Hindlimb muscle (tissue), 1 donor: ENCODE results near the gene KMT5C. TPM values are rescaled to one million over a fixed set of nuclear protein-coding genes. Genes with fewer than 3 reads are reported as not detected.

ENCODE experiments used
- DNase-seq: peaks from one replicate; pipeline ENCODE4 v3.0.0-alpha.2; 2013
- polyA plus RNA-seq: library from polyadenylated mRNA; unstranded; fragments of 120-200 nt; gene quantifications from one replicate; pipeline ENCODE4 v1.2.1, GENCODE V29; 2013; ENCODE audit not compliant: insufficient read length

Gene KMT5C
- polyA plus RNA-seq, result 26.8 TPM

DNA sequence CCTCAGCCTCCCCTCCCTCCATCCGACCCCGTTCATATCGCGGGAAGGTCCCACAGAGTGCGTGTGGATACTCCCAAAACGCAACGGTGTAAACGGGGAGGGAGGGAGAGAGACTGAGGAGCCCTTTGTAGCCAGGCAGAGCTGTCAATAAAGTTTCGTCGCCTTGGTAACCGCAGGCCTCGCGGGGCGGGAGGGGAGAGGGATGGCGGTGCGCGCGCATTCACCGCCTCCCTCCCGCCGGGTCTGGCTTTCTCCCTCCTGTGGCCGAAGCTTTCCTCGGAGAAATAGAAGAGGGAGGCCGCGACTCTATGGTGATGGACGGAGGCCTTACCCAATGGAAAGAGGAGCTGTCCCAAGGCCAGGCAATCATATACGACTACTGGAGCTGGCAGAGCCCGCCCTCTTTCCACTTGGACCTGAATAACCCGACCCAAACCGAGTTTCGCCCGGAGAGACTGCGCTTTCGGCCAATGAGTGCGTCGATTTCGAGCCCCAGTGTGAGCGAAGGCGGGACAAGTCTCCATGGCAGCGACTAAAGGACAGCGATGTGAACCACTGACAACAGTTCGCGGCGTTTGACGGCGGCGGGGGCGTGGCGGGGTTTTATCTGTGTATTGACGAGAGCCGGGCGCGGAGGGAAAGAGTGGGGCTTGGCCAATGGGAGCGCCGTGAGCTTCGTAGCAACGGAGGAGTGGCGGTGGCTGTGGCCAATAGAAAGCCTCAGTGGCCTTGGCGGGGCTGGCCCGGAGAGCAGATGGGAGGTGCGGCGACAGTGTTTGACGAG, at the start of gene KMT5C:
Gene KMT5C, plus strand, starts transcription at position 772 of the 784 bp plus-strand sequence. CDS start 2,061 bp downstream, outside the sequence.
- peak; percentile 100 for DNase-seq

DNA sequence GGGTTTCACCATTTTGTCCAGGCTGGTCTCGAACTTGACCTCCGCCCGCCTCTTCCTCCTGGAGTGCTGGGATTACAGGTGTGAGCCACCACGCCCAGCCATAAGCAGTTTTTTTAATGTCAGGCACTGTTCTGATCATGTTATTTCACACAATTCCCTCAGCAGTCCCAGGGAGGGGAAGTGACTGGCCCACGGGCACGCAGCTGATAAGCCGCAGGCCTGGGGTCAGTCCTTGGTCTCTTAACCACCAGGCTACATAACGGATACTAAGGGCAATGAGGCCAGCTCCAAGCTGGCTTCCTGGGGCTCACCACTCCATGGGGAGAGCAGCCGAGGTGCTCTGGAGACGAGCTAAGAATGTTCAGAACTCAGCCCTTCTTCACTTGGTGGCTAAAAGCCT, 42.4 kb upstream of the KMT5C start:
- DNase-seq, result no peak

DNA sequence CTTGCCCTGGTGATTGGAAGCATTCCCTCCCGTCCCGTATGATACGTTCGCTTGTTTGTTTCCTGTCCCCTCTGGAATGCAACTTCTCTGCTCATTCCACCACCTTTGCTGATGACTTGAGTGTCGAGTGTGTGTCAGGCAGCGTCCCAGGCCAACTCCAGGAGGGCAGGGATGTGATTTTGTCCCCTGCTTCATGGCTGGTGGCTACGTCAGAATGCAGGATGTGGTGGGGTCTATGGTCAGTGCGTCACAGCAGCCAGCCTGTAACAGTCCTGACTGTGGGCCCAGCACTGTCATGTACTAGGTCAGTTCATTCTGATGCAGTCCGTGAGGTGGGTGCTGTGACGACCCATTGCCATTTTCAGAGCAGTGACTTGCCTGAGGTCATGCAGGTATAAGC, 39.7 kb upstream of the KMT5C start:
- DNase-seq, result no peak

DNA sequence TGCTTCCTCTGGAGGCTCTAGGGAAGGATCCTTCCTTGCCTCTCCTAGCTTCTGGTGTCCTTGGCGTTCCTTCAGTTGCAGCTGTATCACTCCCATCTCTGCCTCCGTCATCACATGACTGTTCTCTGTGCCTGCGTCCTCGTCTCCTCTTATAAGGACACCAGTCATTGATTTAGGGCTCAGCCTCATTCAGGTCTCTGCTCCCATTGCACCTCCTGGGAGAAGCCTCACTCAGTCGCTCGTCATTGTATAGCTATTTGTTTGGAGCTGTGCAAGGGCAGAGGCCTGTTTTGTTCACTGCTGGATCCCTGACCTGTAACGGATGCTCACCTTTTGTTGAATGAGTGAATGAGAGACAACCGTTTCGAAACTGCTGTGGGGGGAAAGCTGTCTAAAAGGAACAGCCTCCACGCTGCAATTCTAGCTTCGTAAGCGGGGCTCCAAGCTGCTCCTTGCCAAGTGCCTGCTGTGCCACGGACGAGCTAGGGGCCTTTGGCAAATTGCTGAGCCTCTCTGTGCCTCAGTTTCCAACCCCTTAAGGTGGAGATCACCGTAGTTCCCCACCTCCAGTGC, 38.7 kb upstream of the KMT5C start:
- no peak for DNase-seq

DNA sequence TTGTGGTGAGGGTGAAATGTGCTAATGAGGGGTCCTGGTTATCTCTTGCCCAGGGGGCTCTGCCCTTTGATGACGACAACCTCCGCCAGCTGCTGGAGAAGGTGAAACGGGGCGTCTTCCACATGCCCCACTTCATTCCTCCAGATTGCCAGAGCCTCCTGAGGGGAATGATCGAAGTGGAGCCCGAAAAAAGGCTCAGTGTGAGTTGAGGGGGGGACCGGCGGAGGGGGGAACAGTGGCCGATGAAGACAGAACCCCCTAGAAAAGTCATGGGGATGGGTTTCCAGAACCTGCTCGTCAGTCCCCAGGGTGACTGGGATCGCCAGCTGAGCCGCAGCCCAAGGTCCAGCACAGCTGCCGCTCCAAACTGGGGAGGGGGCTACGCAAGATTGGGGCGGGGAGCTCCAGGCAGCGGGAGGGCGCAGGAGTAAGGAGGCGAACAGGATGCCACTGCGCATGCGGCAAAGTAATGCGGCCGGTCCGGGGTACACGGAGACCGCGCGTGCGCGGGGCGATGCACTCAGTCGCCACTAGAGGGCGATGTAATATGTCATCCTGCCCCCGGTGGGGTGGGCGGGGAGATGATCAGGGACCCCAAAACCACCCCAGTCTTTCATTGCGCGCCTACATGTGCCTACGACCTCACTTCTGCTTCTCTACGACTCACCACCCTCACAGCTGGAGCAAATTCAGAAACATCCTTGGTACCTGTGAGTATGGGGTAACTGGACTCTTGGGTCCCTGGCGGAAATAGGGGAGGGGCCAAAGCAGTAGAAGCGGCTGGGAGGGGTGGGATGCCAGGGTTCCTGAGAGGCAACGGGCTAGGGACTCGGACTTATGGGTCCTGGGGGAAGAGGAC, 38.0 kb upstream of the KMT5C start:
- DNase-seq, result peak; percentile 85

DNA sequence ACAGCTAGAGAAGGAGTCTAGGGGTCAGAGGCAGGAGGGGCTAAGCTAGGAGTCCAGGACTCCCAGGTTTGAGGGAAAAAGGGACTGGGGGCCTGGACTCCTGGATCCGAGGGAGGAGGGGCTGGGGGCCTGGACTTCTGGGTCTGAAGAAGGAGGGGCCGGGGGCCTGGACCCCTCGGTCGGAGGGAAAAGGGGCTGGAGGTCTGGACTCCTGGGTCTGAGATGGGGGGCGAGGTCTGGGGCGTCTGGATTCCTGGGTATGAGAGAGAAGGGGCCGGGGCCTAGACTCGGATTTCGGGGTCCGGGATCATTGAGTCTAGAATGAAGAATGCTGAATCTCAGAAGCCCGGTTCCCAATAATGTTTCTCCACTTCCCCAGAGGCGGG, 37.4 kb upstream of the KMT5C start:
- DNase-seq, result no peak

DNA sequence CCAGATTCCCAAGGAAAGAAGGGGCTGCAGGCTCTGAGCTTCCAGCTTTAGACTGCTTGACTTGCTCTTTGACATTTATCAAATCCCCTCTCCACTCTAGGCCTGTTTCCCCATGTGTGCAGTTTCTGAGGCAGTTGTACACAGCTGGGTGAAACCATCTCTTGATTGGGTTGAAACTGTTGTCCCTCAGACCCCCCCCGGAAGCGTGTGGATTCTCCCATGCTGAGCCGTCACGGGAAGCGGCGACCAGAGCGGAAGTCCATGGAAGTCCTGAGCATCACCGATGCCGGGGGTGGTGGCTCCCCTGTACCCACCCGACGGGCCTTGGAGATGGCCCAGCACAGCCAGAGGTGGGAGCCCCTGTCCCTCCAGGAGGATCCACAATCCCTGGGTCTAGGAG, 36.2 kb upstream of the KMT5C start:
- DNase-seq, result no peak

DNA sequence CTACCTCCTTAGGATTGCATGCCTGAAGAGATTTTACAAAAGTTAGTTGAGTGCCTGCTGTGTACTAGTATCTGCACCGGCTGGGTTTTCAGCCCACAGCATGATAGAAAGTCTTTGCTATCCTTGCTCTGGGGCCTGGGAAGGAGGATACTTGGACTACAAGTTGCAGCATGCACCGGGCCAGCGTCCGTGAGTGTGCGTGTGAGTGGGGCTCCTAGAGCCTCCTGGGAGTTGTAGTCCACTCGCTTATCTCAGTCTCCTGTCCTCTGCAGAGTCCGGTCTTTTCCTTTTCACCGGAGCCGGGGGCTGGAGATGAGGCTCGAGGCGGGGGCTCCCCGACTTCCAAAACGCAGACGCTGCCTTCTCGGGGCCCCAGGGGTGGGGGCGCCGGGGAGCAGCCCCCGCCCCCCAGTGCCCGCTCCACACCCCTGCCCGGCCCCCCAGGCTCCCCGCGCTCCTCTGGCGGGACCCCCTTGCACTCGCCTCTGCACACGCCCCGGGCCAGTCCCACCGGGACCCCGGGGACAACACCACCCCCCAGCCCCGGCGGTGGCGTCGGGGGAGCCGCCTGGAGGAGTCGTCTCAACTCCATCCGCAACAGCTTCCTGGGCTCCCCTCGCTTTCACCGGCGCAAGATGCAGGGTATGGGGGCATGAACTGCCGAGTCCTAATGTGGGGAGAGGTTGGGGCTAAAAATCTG, 35.2 kb upstream of the KMT5C start:
- no peak for DNase-seq

DNA sequence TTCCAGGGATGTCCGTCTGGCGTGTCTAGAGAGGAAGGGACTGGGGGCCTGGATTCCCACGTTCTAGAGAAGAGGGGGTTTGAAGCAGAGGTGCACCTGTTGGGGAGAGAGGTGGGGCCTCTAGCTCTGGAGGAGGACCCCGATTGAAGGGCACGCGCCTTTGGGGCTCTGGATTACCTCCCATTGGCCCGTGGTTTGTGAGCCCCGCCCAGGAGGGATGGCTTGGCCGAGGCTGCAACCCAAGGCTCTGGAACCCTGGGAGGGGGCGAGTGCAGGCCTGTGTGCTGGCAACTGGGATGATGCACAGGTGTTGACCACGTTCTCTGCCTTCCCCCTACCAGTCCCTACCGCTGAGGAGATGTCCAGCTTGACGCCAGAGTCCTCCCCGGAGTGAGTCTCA, 34.7 kb upstream of the KMT5C start:
- no peak for DNase-seq

DNA sequence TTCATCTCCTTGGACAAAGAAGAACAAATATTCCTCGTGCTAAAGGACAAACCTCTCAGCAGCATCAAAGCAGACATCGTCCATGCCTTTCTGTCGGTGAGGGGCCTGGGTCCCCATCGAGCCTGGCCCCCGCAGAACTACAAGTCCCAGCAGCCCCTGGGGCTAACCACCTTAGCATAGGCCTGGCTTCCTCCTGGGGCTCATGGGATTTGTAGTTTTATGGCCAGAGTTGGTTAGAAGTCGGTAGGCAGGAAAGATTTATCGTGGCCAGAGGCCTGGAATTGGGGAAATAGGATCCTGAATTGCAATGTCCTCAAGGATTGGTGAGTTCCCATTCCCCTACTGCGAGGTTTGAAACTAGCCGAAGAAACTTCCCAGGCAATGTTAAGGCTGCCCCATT, 34.2 kb upstream of the KMT5C start:
- DNase-seq, result peak; percentile 33

DNA sequence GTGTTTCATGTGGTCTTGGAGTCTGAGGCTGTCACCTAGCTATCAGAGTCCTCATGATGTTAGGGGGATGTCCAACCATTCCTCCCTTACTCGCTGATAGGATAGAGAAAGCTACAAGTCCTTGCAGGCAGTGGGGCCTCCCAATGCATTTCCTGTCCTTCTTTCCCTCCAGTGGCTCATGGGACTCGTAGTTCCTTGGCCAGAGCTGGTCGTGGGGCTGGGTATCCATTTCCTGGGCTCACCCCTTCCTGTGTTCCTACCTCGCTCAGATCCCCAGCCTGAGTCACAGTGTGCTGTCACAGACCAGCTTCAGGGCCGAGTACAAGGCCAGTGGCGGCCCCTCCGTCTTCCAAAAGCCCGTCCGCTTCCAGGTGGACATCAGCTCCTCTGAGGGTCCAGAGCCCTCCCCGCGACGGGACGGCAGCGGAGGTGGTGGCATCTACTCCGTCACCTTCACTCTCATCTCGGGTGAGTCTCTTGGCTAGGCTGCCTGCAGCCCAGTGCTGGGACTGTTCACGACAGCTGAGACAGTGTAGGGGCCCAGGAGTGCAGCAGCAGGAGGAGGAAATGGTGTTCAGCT, 33.6 kb upstream of the KMT5C start:
- no peak for DNase-seq

DNA sequence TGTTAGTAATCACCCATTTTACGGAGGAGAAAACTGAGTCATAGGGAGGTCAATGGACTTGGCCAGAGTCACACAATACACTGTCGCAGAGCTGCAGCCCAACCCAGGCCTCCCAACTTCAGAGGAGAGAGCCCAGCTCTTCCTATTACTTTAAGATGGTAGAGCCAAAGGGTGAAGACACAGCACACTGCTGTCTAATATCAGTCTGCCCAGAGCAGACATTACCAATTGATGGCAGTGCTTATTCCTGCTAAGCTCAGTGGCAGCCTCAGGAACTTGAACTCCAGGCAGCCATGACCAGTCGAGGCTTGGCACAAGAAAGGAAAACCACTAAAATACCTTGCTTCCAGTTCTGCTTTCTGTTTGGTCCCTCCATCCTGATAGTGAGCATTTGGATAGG, 33.0 kb upstream of the KMT5C start:
- no peak for DNase-seq

DNA sequence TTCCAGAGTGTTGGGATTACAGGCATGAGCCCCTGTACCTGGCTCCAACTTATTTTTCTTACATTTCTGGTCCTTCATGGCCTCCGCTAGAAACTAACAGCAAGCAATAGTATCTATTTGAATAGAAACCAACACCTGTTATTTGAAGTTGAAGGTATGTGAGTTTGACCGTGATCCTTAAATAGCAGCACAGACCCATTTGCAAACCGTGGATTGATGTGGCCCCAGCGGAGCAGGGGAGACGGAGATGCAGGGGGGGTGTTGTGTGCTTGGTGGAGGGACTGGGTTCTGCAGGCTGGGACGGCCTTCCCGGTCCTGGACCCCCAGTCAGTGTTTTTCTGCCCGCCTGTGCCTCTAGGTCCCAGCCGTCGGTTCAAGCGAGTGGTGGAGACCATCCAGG, 31.4 kb upstream of the KMT5C start:
- no peak for DNase-seq

DNA sequence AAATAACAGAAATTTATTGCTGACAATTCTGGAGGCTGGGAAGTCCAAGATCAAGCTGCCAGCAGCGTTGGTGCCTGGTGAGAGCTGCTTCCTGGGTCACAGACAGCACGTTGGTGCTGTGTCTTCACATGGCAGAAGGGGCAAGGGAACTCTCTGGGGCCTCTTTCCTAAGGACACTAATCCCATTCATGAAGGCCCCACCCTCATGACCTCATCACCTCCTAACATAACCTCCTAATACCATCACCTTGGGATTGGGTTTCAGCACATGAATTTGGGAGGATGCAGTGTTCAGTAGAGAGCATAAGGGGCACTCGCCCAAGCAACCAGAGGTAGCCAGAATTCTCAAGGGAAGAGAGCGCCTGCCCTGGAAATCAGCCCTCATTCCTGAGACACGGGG, 30.2 kb upstream of the KMT5C start:
- no peak for DNase-seq

DNA sequence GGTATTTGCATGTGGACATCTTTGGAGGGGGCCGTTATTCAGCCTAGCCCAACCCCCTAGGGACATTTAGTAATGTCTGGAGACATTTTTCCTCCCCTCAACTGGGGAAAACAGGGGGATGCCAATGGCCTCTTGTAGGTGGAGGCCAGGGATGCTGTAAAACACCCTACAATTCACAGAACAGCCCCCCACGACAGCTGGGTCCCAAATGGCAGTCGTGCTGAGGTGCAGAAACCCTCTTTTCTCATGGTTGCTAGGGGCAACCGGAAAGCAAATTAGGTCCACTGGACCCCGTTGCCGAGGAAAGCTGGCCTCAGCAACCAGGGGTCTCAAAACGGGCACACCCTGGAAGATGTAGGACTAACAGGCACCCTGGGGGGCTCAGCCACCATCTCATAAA, 29.2 kb upstream of the KMT5C start:
- no peak for DNase-seq

DNA sequence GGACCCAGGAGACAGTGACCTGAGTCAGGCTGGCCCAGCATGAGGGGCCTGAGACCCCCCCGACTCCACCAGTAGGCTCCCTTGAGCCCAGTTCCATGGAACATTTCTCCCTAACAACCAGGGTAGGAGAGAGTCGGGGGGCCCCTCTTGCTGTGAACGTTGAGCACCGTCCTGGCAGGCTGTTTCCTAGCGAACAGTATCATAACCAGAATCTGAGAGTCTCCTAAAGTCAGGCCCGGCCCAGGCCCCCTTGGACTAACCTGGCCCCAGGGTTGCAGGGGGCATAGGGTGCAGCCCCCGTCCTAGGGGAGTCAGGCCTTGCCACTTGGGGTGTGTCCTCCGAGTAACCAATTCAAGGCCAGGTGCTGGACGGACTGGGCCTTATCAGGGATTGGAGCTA, 28.3 kb upstream of the KMT5C start:
- no peak for DNase-seq

DNA sequence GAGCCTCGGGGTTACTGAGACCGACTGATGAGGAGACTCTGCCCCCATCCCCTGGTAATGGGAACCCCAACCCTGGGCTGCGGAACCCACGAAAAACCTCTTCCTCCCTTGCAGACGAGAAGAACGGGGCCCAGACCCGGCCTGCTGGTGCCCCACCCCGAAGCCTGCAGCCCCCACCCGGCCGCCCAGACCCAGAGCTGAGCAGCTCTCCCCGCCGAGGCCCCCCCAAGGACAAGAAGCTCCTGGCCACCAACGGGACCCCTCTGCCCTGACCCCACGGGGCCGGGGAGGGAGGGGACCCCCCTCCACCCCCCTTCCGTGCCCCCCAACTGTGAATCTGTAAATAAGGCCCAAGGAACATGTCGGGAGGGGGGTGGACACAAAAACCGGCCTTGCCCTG, 27.9 kb upstream of the KMT5C start:
- DNase-seq, result no peak

DNA sequence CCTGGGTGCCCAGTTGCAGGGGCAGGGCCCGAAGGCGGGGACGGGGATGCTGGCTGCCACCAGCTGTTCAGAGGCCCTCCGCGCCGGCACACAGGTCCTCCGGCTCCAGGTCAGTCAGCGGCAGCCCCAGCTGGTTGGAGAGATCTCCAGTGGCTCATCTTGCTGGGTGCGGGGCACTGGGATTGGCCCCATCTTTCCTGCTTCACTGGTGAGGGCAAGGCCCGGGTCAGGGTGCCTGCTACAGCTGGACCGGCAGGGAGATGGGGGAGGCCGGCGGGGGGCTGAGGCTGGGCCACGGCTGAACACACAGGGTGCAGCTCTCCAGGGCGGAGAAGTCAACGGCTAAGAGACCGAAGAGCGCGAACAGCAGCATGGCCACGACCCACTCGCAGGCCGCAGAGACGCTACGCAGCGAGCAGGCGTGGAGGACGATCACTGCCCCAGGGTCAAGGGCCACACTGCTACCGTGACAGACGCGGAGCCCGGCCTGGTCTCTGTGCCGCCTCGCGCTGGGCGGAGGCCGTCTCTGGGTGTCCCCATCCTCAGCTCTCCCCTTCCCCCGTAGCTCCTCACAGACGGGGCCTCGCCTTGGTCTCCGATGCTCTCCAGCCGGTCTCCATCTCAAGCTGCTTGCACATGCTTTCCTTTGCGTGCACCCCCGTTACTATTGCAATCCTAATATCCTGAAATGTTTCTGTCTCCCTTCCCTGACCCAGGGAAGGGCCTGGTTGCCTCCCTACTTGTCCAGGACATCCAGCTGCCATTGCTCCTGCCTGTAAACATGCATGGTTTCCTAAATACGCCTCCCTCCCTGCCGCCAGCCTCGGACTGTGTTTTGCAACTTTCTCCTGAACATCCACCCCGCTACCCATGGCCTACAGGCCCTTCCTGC, 26.8 kb upstream of the KMT5C start:
- DNase-seq, result no peak

DNA sequence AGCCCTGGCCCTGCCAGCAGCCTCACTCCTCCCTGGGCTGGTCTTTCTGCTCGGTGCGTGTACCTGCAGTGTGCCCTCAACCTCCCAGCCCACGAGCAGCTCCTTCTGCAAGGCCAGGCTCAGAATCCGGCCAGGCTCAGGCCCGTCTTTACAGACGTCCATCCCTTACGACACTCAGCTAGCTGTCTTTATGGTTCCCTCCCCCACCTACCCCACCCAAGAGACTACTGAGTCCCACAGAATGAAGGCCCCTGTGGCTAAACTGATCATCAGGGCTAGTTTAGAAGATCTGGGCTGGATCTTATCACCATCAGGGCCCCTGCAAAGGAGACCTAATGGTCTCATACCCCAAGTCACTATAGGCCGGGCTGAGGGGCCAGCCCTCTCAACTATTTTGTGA, 25.3 kb upstream of the KMT5C start:
- DNase-seq, result no peak

DNA sequence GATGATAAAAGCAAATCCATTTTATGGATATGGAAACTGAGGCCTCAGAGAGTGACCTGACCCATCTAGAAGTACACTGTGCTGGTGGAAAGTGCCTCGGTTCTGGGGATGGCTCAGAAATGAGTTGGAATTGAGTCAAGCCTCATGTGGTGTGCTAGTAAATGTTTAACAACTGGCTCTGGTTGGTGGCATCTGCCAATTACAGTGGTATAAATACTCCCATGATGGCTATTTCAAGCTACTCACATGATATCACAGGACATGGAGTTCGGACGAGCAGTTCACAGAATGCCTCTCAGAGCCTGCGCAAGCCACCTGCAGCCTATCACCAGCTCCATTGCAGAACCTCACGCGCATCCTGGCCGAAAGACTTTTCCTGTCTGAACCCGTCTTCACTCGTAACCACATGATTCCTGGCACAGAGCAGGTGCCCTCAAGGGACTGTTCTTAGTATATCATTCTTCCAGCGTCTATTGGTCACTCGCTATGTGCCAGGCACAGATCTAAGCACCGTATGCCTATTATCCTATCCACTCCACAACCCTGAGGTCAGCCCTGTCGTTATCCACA, 23.6 kb upstream of the KMT5C start:
- no peak for DNase-seq

DNA sequence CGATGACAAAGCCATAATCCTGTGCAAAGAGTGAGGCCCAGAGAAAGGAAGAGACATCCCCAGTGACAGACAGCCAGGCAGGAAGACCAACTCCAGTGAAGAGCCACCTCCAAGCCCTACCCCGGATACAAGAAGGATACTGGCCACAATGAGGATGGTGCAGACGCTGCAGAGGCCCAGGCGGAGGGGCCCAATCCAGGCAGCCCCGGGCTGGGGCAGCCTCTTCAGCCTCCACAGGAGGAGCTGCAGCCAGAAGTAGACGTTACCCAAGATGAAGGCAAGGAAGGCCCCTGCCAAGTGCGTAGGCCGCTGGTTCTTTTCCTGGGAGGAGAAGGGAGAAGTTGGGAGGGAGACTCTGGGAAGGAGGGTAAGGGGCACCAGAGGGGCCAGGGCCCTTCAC, 23.0 kb upstream of the KMT5C start:
- DNase-seq, result no peak
